Thyroid gland (tissue), 4 donors: Measurements from ENCODE around the gene CPNE4. TPM values are rescaled to one million over a fixed set of nuclear protein-coding genes. Genes with fewer than 3 reads are reported as not detected.
"Not testable (repeated sequence)": the region's sequence is repeated elsewhere in the genome, so short reads cannot be mapped to it uniquely, and the experiment has no call there.

Experiments
- DNase-seq, 2 donors: peaks; one replicate each; pipeline ENCODE4 v3.0.0-alpha.2; 2019
- H3K27ac ChIP-seq, 3 donors: fragments of 200-600 bp; sonication (generic); 1 replicate in 2 of 3; 2 replicates in 1 of 3; pipeline ENCODE4 v1.5.1; 2016 to 2019; ENCODE audit warnings: mild to moderate bottlenecking in 1 of 3, moderate library complexity in 1 of 3
- H3K27me3 ChIP-seq: fragments of 200-600 bp; sonication (generic); one replicate; pipeline ENCODE4 v1.5.1; 2019
- H3K36me3 ChIP-seq, 2 donors: fragments of 200-600 bp; sonication (generic); one replicate each; pipeline ENCODE4 v1.5.1; 2016 to 2019
- H3K4me1 ChIP-seq, 2 donors: fragments of 200-600 bp; sonication (generic); one replicate each; pipeline ENCODE4 v1.5.1; 2017 to 2019
- H3K4me3 ChIP-seq, 3 donors: fragments of 200-600 bp; sonication (generic); replicated peaks in 1 of 3; 1 replicate in 2 of 3; 2 replicates in 1 of 3; pipeline ENCODE4 v1.5.1; 2016; ENCODE audit warnings: mild to moderate bottlenecking in 1 of 3
- H3K9me3 ChIP-seq: fragments of 200-600 bp; sonication (generic); one replicate; pipeline ENCODE4 v1.5.1; 2017
- CTCF ChIP-seq, 6 experiments: fragments of 200-600 bp in 3 of 6; fragments of 450-650 bp in 3 of 6; sonication (generic) in 3 of 6; IDR thresholded peaks; one replicate each; pipeline ENCODE4 v1.5.1; 2016 to 2019; ENCODE audit warnings: antibody characterized with exemption in 6 of 6, mild to moderate bottlenecking in 2 of 6, inconsistent platforms in 1 of 6, moderate library complexity in 1 of 6
- POLR2A ChIP-seq, 2 donors: fragments of 450-650 bp; IDR thresholded peaks; one replicate each; pipeline ENCODE4 v1.6.1; 2017; ENCODE audit warnings: antibody characterized with exemption in 2 of 2, mild to moderate bottlenecking in 2 of 2, moderate library complexity in 1 of 2
- WGBS, 2 donors: methylation state at CpG; one replicate each; pipeline ENCODE4 v1.1.5; 2017; 5-methylcytosine and 5-hydroxymethylcytosine counted together
- intact Hi-C: fragments of 100-400 bp; cut with DNase I; formaldehyde crosslinking; loops from one replicate; pipeline ENCODE4 v1.15.1; 2023
- total RNA-seq, 4 donors: library from RNA; depleted of rRNA; stranded (reverse); fragments of >200 nt; gene quantifications; one replicate each; pipeline ENCODE4 v1.2.3, GENCODE V29; 2016

Gene CPNE4
- total RNA-seq, 4 donors from 2014 or later, result not detected

- no peak for DNase-seq
- Histone ChIP-seq H3K27me3 (no peaks in the 10 kb centered on the region), H3K27ac (no peak overlapping the region), H3K4me3 (no peak overlapping the region), H3K9me3 (no peaks in the 10 kb centered on the region), H3K4me1 (peaks cover 12 to 15% of the 10 kb centered on the region in 2 donors), H3K36me3 (no peaks in the 10 kb centered on the region)
- intact Hi-C loops, result no loop called here
- 70 to 71% methylated on average over 5 of the region's 5 CpGs for WGBS, 2 donors
- no peak for TF ChIP-seq CTCF (IDR thresholded peaks at IDR 0.05)
- TF ChIP-seq POLR2A (IDR thresholded peaks at IDR 0.05), result no peak
Observed at GRCh38 chr3:131899021-131899420, 135.8 kb downstream of the CPNE4 start.

- Histone ChIP-seq H3K27ac (no peak overlapping the region), H3K4me3 (no peak overlapping the region), H3K4me1 (peaks cover 8 to 15% of the 10 kb centered on the region in 2 donors), H3K27me3 (no peaks in the 10 kb centered on the region), H3K9me3 (no peaks in the 10 kb centered on the region), H3K36me3 (no peaks in the 10 kb centered on the region)
- no peak for DNase-seq
- intact Hi-C loops, result no loop called here
- TF ChIP-seq CTCF (IDR thresholded peaks at IDR 0.05) (no peak), POLR2A (IDR thresholded peaks at IDR 0.05) (no peak)
Observed at GRCh38 chr3:131898346-131898745, 136.5 kb downstream of the CPNE4 start.

- no peak for DNase-seq
- Histone ChIP-seq H3K4me3 (no peak overlapping the region), H3K27ac (no peak overlapping the region), H3K4me1 (peaks cover 3 to 10% of the 10 kb centered on the region in 2 donors), H3K27me3 (no peaks in the 10 kb centered on the region), H3K36me3 (no peaks in the 10 kb centered on the region), H3K9me3 (no peaks in the 10 kb centered on the region)
- intact Hi-C loops, result no loop called here
- TF ChIP-seq POLR2A (IDR thresholded peaks at IDR 0.05) (no peak), CTCF (IDR thresholded peaks at IDR 0.05) (no peak)
- 90 to 95% methylated on average over 1 of the region's 1 CpG for WGBS, 2 donors
Observed at GRCh38 chr3:131896285-131896684, 138.5 kb downstream of the CPNE4 start.

- no peaks in the 10 kb centered on the region for H3K27me3 ChIP-seq
- intact Hi-C loops, result no loop called here
- H3K4me1 ChIP-seq, result peaks cover 0 to 8% of the 10 kb centered on the region in 2 donors
- TF ChIP-seq CTCF (IDR thresholded peaks at IDR 0.05) (no peak), POLR2A (IDR thresholded peaks at IDR 0.05) (no peak)
- no peaks in the 10 kb centered on the region for H3K36me3 ChIP-seq
- H3K9me3 ChIP-seq, result no peaks in the 10 kb centered on the region
- WGBS, 2 donors, result 86 to 89% methylated on average over 3 of the region's 3 CpGs
- DNase-seq, result no peak
- no peak overlapping the region for H3K4me3 ChIP-seq
- no peak overlapping the region for H3K27ac ChIP-seq
Observed at GRCh38 chr3:131895766-131896165, 139.0 kb downstream of the CPNE4 start.

GRCh38 chr3:131892331-131892730, 142.5 kb downstream of the CPNE4 start:
- no peak overlapping the region for H3K27ac ChIP-seq
- TF ChIP-seq POLR2A (IDR thresholded peaks at IDR 0.05), result no peak
- TF ChIP-seq CTCF (IDR thresholded peaks at IDR 0.05), result no peak
- DNase-seq, result no peak
- H3K4me1 ChIP-seq, result no peaks in the 10 kb centered on the region
- no peaks in the 10 kb centered on the region for H3K36me3 ChIP-seq
- H3K9me3 ChIP-seq, result no peaks in the 10 kb centered on the region
- no peaks in the 10 kb centered on the region for H3K27me3 ChIP-seq
- intact Hi-C loops, result no loop called here
- H3K4me3 ChIP-seq, result no peak overlapping the region

GRCh38 chr3:131885871-131886270, 148.9 kb downstream of the CPNE4 start:
- H3K9me3 ChIP-seq, H3K27me3 ChIP-seq, DNase-seq, H3K36me3 ChIP-seq, H3K27ac ChIP-seq, H3K4me3 ChIP-seq, H3K4me1 ChIP-seq, intact Hi-C loops: not testable (repeated sequence)
- 72 to 81% methylated on average over 3 to 4 of the region's 4 CpGs for WGBS, 2 donors
